HFFc6 (cell line): Measurements from ENCODE around the gene SERPINA3. TPM values are rescaled to one million over a fixed set of nuclear protein-coding genes. Genes with fewer than 3 reads are reported as not detected.
A peak's percentile ranks its signal among the peaks of the same experiment; 100 is the strongest.

ENCODE experiments used
- DNase-seq: peaks from one replicate; pipeline ENCODE4 v3.0.0-alpha.2; 2018
- H3K27ac Mint-ChIP-seq: 2 replicates; pipeline ENCODE4 v1.8.0; 2020; ENCODE audit warnings: mild to moderate bottlenecking, mixed read lengths
- H3K27me3 Mint-ChIP-seq: 2 replicates; pipeline ENCODE4 v1.8.0; 2021; ENCODE audit warnings: mild to moderate bottlenecking, moderate library complexity, mixed read lengths; ENCODE audit not compliant: insufficient read depth
- H3K36me3 Mint-ChIP-seq: 2 replicates; pipeline ENCODE4 v1.8.0; 2021; ENCODE audit warnings: low read depth, mixed read lengths
- H3K4me1 Mint-ChIP-seq: 2 replicates; pipeline ENCODE4 v1.8.0; 2020; ENCODE audit warnings: low read depth, mixed read lengths
- H3K4me3 Mint-ChIP-seq: 2 replicates; pipeline ENCODE4 v1.8.0; 2020; ENCODE audit warnings: mild to moderate bottlenecking, moderate library complexity, mixed read lengths
- H3K9me3 Mint-ChIP-seq: 2 replicates; pipeline ENCODE4 v1.8.0; 2020; ENCODE audit warnings: mild to moderate bottlenecking, mixed read lengths
- total RNA-seq, 6 experiments: library from RNA; stranded (reverse); fragmentation: NEBNext Ultra II Directional; extraction: Animal tissue kit (Norgen Biotek cat#: 25700); gene quantifications; 2 replicates in 1 of 6; 3 replicates in 5 of 6; pipeline ENCODE4 v1.2.3, GENCODE V29; 2021
- TF ChIP-seq, protein P1 (sequence below): fragments of 200-600 bp; sonication (generic); IDR thresholded peaks from 2 replicates; pipeline ENCODE4 v1.5.0; 2021; ENCODE audit warnings: antibody characterized with exemption, mild to moderate bottlenecking

Gene SERPINA3
- total RNA-seq, 6 experiments from 2014 or later: not detected

DNA sequence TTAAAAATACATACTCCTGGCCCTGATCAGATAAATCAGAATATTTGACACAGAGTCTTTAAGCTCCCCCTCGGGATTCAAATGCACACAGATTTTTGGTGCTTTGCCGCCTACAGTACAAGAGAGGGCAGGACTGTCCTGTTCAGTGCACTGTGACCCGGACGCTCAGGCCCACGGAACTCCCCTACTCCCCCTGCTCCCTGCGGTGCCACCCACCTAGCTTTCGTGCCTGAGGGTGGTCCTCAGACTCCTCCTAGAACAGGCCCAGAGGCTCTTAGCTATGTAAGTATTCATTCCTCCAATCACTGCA, 13.7 kb upstream of the SERPINA3 start:
- TF ChIP-seq, protein P1, sequence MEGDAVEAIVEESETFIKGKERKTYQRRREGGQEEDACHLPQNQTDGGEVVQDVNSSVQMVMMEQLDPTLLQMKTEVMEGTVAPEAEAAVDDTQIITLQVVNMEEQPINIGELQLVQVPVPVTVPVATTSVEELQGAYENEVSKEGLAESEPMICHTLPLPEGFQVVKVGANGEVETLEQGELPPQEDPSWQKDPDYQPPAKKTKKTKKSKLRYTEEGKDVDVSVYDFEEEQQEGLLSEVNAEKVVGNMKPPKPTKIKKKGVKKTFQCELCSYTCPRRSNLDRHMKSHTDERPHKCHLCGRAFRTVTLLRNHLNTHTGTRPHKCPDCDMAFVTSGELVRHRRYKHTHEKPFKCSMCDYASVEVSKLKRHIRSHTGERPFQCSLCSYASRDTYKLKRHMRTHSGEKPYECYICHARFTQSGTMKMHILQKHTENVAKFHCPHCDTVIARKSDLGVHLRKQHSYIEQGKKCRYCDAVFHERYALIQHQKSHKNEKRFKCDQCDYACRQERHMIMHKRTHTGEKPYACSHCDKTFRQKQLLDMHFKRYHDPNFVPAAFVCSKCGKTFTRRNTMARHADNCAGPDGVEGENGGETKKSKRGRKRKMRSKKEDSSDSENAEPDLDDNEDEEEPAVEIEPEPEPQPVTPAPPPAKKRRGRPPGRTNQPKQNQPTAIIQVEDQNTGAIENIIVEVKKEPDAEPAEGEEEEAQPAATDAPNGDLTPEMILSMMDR: no peak
- no peaks in the 10 kb centered on the region for H3K4me1 Mint-ChIP-seq
- peaks cover 58% of the 10 kb centered on the region for H3K9me3 Mint-ChIP-seq
- peaks cover 2% of the 10 kb centered on the region for H3K27me3 Mint-ChIP-seq
- no peak overlapping the region for H3K27ac Mint-ChIP-seq
- H3K4me3 Mint-ChIP-seq: no peak overlapping the region
- no peak for DNase-seq
- H3K36me3 Mint-ChIP-seq: peaks cover 7% of the 10 kb centered on the region; the same call in 1 of the 2 replicates

DNA sequence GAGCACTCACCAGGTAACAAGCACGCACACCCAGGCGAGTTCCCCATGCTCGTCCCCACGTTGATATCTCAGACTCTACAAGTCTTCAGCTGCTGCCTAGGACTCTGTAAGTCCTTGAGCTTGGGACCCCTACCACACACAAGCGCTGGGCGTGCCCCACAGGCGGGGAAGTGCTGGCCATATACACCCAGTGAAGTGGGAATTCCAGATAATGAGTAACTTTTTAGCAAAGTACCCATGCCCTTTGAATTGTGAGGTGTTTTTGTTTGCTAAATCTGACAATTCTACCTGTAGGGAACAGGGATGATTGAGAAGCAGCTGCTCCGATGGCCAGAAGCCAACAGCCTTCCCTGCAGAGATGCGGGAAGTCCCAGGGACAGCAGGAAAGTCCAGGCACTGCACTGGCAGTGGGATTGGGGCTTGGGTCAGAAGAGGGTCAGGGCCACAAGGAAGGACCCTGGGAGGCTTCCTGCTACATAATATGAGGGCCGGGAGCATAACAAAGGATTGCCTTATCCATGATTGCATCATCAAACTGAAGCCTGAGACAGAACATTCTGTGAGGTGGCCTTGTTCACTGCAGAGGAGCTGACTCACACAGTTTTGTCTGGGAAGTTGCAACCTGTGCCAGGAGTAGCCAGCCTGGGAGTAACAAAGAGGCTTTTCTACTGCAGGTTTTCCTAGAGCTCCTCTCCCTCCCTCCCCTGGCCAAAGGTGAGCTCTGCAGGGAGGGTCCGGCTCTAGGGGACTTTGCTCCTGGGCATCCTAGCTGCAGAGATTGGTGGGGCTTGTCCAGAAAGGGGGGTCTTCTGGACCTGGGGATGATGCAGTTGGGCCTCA, 13.2 kb upstream of the SERPINA3 start:
- Mint-ChIP-seq H3K4me1 (no peaks in the 10 kb centered on the region), H3K27me3 (peaks cover 2% of the 10 kb centered on the region), H3K27ac (no peak overlapping the region)

DNA sequence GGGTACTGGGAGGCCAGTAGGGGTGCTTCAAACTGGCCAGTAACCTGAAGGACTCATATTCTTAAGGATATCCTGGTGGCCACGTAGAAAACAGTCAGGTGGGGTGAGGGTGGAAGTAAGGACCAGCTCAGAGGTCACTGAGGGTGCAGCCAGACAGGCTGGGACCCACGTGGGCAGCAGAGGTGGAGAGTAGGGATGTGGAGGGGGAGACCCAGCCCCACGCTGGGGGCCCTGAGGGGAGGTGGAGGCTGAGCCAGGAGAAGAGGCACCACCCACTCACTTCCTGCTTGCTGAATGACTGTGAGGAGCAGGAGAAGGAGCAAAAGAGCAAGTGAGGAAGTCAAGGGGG, 12.6 kb upstream of the SERPINA3 start:
- Mint-ChIP-seq H3K27me3 (peaks cover 2% of the 10 kb centered on the region), H3K9me3 (peaks cover 46% of the 10 kb centered on the region), H3K27ac (no peak overlapping the region), H3K36me3 (peaks cover 7% of the 10 kb centered on the region; the same call in 1 of the 2 replicates), H3K4me3 (no peak overlapping the region), H3K4me1 (no peaks in the 10 kb centered on the region)
- TF ChIP-seq, protein P1: no peak
- no peak for DNase-seq

More for the DNA sequence above, 13.2 kb upstream of the SERPINA3 start:
- Mint-ChIP-seq H3K36me3 (peaks cover 7% of the 10 kb centered on the region; the same call in 1 of the 2 replicates), H3K4me3 (no peak overlapping the region), H3K9me3 (peaks cover 52% of the 10 kb centered on the region)
- peak; percentile 1 for DNase-seq
- TF ChIP-seq, protein P1: no peak

DNA sequence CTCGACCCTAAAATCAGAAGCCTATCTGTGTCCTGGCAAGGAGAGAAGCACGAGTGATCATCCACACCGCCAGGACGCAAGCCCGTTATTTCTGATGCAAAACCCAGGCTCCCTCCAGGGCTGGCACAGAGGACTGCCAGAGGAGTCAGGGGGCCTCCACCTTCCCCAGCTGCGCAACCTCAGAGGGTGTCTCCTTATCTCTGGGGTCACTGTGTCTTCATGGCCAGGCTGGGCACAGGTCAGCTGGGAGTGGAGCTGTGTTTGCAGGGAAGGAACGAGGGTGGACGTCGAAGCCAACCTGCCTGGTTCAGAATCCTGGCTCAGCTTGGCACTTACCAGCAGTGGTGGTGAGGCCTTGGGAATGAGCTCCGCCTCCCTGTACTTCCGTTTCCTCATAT, 12.0 kb upstream of the SERPINA3 start:
- H3K27ac Mint-ChIP-seq: no peak overlapping the region
- peaks cover 2% of the 10 kb centered on the region for H3K27me3 Mint-ChIP-seq
- no peak for DNase-seq
- H3K4me1 Mint-ChIP-seq: no peaks in the 10 kb centered on the region
- H3K4me3 Mint-ChIP-seq: no peak overlapping the region
- peaks cover 43% of the 10 kb centered on the region for H3K9me3 Mint-ChIP-seq
- peaks cover 3% of the 10 kb centered on the region; the same call in 1 of the 2 replicates for H3K36me3 Mint-ChIP-seq
- TF ChIP-seq, protein P1: no peak

DNA sequence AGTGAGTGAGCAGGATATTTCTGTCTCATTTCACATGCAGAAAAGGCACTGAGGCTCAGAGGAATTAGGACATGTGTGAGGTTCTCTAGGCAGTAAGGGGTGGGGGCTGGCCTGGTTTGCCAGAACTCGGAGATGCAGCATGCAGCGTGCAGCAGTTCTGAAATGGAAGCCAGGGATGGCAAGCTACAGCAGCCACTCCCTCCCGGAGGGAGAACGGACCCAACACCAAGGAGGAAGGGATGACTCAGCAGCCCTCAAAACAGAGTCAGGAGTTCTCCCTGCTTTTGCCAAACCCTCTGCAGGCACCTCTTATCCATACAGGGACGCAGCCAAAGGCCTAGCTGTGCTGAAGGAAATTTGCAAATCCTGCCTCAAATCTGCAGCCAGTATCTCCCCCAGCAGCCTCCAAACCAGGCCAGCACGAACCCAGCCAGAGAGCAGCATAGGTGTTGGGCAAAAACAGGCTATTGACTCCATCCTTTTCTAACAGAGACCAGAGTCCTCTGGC, 10.3 kb upstream of the SERPINA3 start:
- Mint-ChIP-seq H3K4me3 (no peak overlapping the region), H3K4me1 (no peaks in the 10 kb centered on the region), H3K27me3 (peaks cover 2% of the 10 kb centered on the region), H3K27ac (no peak overlapping the region), H3K9me3 (peaks cover 40% of the 10 kb centered on the region), H3K36me3 (no peaks in the 10 kb centered on the region)
- DNase-seq: no peak
- TF ChIP-seq, protein P1: no peak
